Glutamatergic neuron (in vitro differentiated cells): ENCODE measurements around the gene TMEM130. TPM values are rescaled to one million over a fixed set of nuclear protein-coding genes. Genes with fewer than 3 reads are reported as not detected.

Experiments
- DNase-seq: peaks from one replicate; pipeline ENCODE4 v3.0.0; 2022
- H3K27ac Mint-ChIP-seq: one replicate; pipeline ENCODE4 v1.8.0; 2020; ENCODE audit warnings: mild to moderate bottlenecking, mixed read lengths, inconsistent platforms; ENCODE audit not compliant: unreplicated experiment
- H3K27me3 Mint-ChIP-seq: one replicate; pipeline ENCODE4 v1.8.0; 2020; ENCODE audit warnings: mild to moderate bottlenecking, moderate library complexity, mixed read lengths, inconsistent platforms; ENCODE audit not compliant: unreplicated experiment
- H3K36me3 Mint-ChIP-seq: one replicate; pipeline ENCODE4 v1.8.0; 2020; ENCODE audit warnings: mild to moderate bottlenecking, mixed read lengths, inconsistent platforms; ENCODE audit not compliant: unreplicated experiment
- H3K4me1 Mint-ChIP-seq: one replicate; pipeline ENCODE4 v1.8.0; 2020; ENCODE audit warnings: mild to moderate bottlenecking, low read depth, mixed read lengths, inconsistent platforms; ENCODE audit not compliant: unreplicated experiment
- H3K4me3 Mint-ChIP-seq: one replicate; pipeline ENCODE4 v1.8.0; 2020; ENCODE audit warnings: mild to moderate bottlenecking, mixed read lengths, inconsistent platforms; ENCODE audit not compliant: unreplicated experiment
- H3K9me3 Mint-ChIP-seq: one replicate; pipeline ENCODE4 v1.8.0; 2020; ENCODE audit warnings: mild to moderate bottlenecking, moderate library complexity, mixed read lengths, inconsistent platforms; ENCODE audit not compliant: unreplicated experiment
- total RNA-seq: library from RNA; stranded (reverse); fragmentation: NEBNext Ultra II Directional; extraction: Animal tissue kit (Norgen Biotek cat#: 25700); gene quantifications from one replicate; pipeline ENCODE4 v1.2.1, GENCODE V29; 2021; ENCODE audit not compliant: unreplicated experiment
- TF ChIP-seq, protein P1 (sequence below): fragments of 200-600 bp; sonication (generic); IDR thresholded peaks from one replicate; pipeline ENCODE4 v1.5.0; 2021; ENCODE audit not compliant: partially characterized antibody, unreplicated experiment

The TMEM130 gene
- total RNA-seq, 1 donor from 2014 or later: 7.8 TPM

DNA sequence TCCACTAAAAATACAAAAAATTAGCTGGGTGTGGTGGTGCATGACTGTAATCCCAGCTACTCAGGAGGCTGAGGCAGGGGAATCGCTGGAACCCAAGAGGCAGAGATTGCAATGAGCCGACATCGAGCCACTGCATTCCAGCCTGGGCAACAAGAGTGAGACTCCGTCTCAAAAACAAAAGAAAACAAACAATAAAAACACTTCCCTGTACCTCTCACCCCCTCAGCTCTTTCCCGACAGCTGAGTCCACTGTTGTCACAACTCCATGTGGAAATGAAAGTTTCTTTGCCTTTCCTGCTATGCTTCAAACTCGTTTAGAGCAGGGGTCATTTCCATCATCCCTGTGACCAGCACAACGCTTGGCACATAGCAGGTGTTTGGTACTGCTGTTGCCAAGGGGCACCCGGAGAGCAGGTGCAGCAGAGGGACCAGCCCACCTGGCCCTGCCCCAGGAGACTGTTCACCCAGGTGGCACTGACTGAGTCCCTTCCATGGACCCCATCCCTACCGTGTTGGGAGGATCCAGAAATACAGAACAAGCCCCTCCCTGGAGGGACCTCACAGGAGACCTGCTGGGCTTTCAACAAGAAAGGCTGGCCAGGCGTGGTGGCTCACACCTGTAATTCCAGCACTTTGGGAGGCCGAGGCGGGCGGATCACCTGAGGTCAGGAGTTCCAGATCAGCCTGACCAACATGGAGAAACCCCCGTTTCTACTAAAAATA is 4.9 kb downstream of the TMEM130 start:
- Mint-ChIP-seq H3K4me3 (no peak overlapping the region), H3K4me1 (peaks cover 4% of the 10 kb centered on the region), H3K36me3 (no peaks in the 10 kb centered on the region), H3K9me3 (peaks cover 6% of the 10 kb centered on the region), H3K27me3 (peaks cover 10% of the 10 kb centered on the region), H3K27ac (no peak overlapping the region)
- TF ChIP-seq, protein P1, sequence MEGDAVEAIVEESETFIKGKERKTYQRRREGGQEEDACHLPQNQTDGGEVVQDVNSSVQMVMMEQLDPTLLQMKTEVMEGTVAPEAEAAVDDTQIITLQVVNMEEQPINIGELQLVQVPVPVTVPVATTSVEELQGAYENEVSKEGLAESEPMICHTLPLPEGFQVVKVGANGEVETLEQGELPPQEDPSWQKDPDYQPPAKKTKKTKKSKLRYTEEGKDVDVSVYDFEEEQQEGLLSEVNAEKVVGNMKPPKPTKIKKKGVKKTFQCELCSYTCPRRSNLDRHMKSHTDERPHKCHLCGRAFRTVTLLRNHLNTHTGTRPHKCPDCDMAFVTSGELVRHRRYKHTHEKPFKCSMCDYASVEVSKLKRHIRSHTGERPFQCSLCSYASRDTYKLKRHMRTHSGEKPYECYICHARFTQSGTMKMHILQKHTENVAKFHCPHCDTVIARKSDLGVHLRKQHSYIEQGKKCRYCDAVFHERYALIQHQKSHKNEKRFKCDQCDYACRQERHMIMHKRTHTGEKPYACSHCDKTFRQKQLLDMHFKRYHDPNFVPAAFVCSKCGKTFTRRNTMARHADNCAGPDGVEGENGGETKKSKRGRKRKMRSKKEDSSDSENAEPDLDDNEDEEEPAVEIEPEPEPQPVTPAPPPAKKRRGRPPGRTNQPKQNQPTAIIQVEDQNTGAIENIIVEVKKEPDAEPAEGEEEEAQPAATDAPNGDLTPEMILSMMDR: no peak
- no peak for DNase-seq

DNA sequence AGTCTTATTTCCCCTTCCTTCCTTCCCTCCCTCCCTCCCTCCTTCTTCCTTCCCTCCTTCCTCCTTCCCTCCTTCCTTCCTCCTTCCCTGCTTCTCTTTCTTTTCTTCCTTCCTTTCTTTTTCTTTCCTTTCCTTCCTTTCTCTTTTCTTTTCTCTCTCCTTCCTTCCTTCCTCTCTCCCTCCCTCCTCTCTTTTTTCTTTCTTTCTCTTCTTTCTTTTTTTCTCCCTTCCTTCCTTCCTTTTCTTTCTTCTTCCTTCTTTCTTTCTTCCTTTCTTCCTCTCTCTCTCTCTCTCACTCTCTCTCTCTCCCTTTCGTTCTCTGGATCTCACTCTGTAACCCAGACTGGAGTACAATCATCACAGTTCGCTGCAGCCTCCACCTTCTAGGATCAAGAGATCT is 6.2 kb downstream of the TMEM130 start:
- TF ChIP-seq, protein P1: no peak
- peaks cover 6% of the 10 kb centered on the region for H3K9me3 Mint-ChIP-seq
- no peak overlapping the region for H3K4me3 Mint-ChIP-seq
- no peak overlapping the region for H3K27ac Mint-ChIP-seq
- peaks cover 8% of the 10 kb centered on the region for H3K27me3 Mint-ChIP-seq
- no peaks in the 10 kb centered on the region for H3K36me3 Mint-ChIP-seq
- no peak for DNase-seq
- peaks cover 4% of the 10 kb centered on the region for H3K4me1 Mint-ChIP-seq

DNA sequence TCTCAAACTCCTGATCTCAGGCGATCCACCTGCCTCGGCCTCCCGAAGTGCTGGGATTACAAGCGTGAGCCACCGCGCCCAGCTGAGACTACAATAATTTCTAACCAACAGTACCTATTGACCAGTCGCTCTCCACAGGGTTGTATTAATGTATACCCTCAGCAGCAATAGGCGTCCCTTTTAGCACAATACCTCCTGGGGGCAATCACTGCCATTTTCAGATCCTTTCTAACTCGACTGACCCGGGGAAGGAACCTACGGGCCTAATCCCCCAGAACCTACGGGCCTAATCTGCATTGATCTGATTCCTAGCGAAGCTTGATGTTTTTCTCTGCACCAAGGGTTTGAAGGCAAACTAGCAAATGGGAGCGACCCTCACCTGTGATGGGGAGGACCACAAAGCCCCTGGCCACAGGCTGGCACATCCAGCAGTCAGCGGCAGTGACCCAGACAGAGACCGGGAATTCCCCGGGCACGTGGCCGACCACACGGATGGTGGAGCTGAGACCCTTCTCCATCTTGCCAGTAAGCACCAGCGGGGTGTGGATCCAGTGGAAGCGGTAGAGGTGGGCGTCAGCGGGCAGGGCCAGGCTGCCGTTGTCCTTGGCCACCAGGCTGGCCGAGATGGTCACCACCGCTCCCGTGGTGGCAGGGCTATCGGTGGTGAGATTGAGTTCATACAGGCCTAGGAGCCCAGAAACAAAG is 6.9 kb downstream of the TMEM130 start:
- no peaks in the 10 kb centered on the region for H3K36me3 Mint-ChIP-seq
- no peak overlapping the region for H3K27ac Mint-ChIP-seq
- peaks cover 9% of the 10 kb centered on the region for H3K9me3 Mint-ChIP-seq
- peaks cover 8% of the 10 kb centered on the region for H3K27me3 Mint-ChIP-seq
- peaks cover 4% of the 10 kb centered on the region for H3K4me1 Mint-ChIP-seq
- DNase-seq: no peak
- no peak overlapping the region for H3K4me3 Mint-ChIP-seq
- TF ChIP-seq, protein P1: no peak

DNA sequence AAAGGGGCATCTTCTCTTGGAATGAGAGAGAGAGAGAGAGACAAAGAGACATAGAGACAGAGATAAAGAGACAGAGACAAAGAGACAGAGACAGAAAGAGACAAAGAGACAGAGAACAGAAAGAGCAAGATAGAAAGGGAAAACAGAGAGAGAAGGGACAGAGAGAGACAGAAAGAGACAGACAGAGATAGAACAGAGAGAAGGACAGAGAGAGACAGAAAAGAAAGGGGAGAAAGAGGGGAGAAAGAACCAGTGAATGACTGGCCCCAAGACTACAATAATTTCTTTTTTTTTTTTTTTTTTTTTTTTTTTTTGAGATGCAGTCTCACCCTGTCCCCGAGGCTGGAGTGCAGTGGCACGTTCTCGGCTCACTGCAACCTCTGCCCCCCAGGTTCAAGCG is 7.6 kb downstream of the TMEM130 start:
- TF ChIP-seq, protein P1: no peak
- Mint-ChIP-seq H3K4me1 (peaks cover 2% of the 10 kb centered on the region), H3K36me3 (no peaks in the 10 kb centered on the region), H3K4me3 (no peak overlapping the region), H3K9me3 (peaks cover 8% of the 10 kb centered on the region), H3K27me3 (peaks cover 8% of the 10 kb centered on the region), H3K27ac (no peak overlapping the region)
- DNase-seq: no peak

DNA sequence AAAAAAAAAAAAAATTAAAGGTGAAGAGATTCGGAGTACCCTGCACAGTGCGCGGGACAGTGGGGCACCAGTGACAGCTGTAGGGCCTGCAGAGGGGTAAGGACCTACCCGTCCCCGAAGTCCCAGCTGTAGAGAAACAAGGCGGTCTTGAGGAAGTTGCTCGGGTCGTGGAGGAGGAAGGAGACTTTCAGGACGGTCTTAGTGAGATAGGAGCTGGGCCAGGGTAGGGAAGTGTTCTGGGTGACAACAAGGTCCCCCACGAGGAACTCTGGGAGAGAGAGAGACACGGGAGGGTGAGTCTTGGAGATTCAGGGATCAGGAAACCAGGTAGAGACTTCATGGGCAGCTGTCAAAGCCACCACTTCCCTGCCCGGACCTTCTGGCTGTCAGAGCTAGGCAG is 9.7 kb downstream of the TMEM130 start:
- TF ChIP-seq, protein P1: no peak
- no peaks in the 10 kb centered on the region for H3K4me1 Mint-ChIP-seq
- H3K9me3 Mint-ChIP-seq: peaks cover 8% of the 10 kb centered on the region
- H3K36me3 Mint-ChIP-seq: no peaks in the 10 kb centered on the region
- H3K27me3 Mint-ChIP-seq: peaks cover 2% of the 10 kb centered on the region
- H3K4me3 Mint-ChIP-seq: no peak overlapping the region
- no peak overlapping the region for H3K27ac Mint-ChIP-seq
- no peak for DNase-seq
